CD4-positive, alpha-beta T cell (primary cell): ENCODE data around the gene ARHGAP15. TPM values are rescaled to one million over a fixed set of nuclear protein-coding genes. Genes with fewer than 3 reads are reported as not detected.

Experiments
- ATAC-seq: fragments of 200-7000 bp; cut with Tn5 transposase; one replicate; pipeline ENCODE4 v1.10.0; 2022; ENCODE audit warnings: mild to moderate bottlenecking; ENCODE audit not compliant: poor library complexity
- CTCF ChIA-PET: fragments of 350-600 bp; sonication (Branson Sonifier 250); formaldehyde crosslinking; loops from one replicate; lab custom pipeline; 2021; ENCODE audit warnings: antibody characterized with exemption, inconsistent platforms; lab: Charles Lee
- POLR2A ChIA-PET: fragments of 350-600 bp; sonication (Branson Sonifier 250); formaldehyde crosslinking; loops from one replicate; lab custom pipeline; 2021; ENCODE audit warnings: antibody characterized with exemption, inconsistent platforms; lab: Charles Lee
- DNase-seq, 14 experiments: peaks; one replicate each; pipeline ENCODE4 v3.0.0-alpha.2; 2013 to 2020; ENCODE audit warnings: mixed read lengths in 2 of 14
- H3K27ac ChIP-seq, 2 donors: one replicate each; pipeline versions ENCODE4 v1.5.1 to v1.7.0; 2013; ENCODE audit warnings: low read length in 2 of 2, low read depth in 1 of 2, mild to moderate bottlenecking in 1 of 2
- H3K27me3 ChIP-seq, 2 experiments: 1 replicate in 1 of 2; 2 replicates in 1 of 2; pipeline versions ENCODE4 v1.6.1 to v1.7.0; 2013; ENCODE audit warnings: low read length in 2 of 2, control low read depth in 1 of 2, mild to moderate bottlenecking in 1 of 2, moderate library complexity in 1 of 2; ENCODE audit not compliant: insufficient read depth in 2 of 2, control insufficient read depth in 1 of 2
- H3K36me3 ChIP-seq: one replicate; pipeline ENCODE4 v1.6.1; 2013; ENCODE audit warnings: low read length, control low read depth; ENCODE audit not compliant: insufficient read depth
- H3K4me1 ChIP-seq: one replicate; pipeline ENCODE4 v1.6.1; 2013; ENCODE audit warnings: low read length, control low read depth; ENCODE audit not compliant: insufficient read depth
- H3K4me3 ChIP-seq: one replicate; pipeline ENCODE4 v1.5.1; 2013; ENCODE audit warnings: mild to moderate bottlenecking, low read length, moderate library complexity
- H3K9me3 ChIP-seq, 2 experiments: 1 replicate in 1 of 2; 2 replicates in 1 of 2; pipeline versions ENCODE4 v1.6.1 to v1.7.0; 2013; ENCODE audit warnings: low read length in 2 of 2, mild to moderate bottlenecking in 2 of 2, control low read depth in 1 of 2, moderate library complexity in 1 of 2; ENCODE audit not compliant: control insufficient read depth in 1 of 2, insufficient read depth in 1 of 2
- H3K27ac Mint-ChIP-seq: one replicate; pipeline ENCODE4 v1.8.0; 2020; ENCODE audit warnings: mixed read lengths
- H3K27me3 Mint-ChIP-seq: one replicate; pipeline ENCODE4 v1.8.0; 2021; ENCODE audit warnings: mixed read lengths
- H3K36me3 Mint-ChIP-seq: one replicate; pipeline ENCODE4 v1.8.0; 2021; ENCODE audit warnings: low read depth, mixed read lengths
- H3K4me1 Mint-ChIP-seq: one replicate; pipeline ENCODE4 v1.8.0; 2021; ENCODE audit warnings: low read depth, mixed read lengths
- H3K4me3 Mint-ChIP-seq: one replicate; pipeline ENCODE4 v1.8.0; 2020; ENCODE audit warnings: mild to moderate bottlenecking, mixed read lengths
- H3K9me3 Mint-ChIP-seq: one replicate; pipeline ENCODE4 v1.8.0; 2020; ENCODE audit warnings: mixed read lengths
- intact Hi-C, 2 experiments: fragments of 100-400 bp; cut with DNase I in 1 of 2; cut with micrococcal nuclease in 1 of 2; formaldehyde crosslinking; loops; one replicate each; pipeline versions ENCODE4 v1.15.1 to v1.9.0; 2023 to 2025; cut with DNase I, micrococcal nuclease
- total RNA-seq, 174 experiments: library from RNA in 2 of 174; stranded (reverse) in 2 of 174; gene quantifications; one replicate each; pipeline ENCODE4 v1.2.3 and lab custom pipeline; 2021 to 2026
- TF ChIP-seq, protein P1 (sequence below): fragments of 200-600 bp; IDR thresholded peaks from one replicate; pipeline ENCODE4 v1.8.0; 2022; ENCODE audit warnings: antibody characterized with exemption, mild to moderate bottlenecking

Gene ARHGAP15
- total RNA-seq, 2 experiments from 2014 or later, result 158 to 165 TPM

DNA sequence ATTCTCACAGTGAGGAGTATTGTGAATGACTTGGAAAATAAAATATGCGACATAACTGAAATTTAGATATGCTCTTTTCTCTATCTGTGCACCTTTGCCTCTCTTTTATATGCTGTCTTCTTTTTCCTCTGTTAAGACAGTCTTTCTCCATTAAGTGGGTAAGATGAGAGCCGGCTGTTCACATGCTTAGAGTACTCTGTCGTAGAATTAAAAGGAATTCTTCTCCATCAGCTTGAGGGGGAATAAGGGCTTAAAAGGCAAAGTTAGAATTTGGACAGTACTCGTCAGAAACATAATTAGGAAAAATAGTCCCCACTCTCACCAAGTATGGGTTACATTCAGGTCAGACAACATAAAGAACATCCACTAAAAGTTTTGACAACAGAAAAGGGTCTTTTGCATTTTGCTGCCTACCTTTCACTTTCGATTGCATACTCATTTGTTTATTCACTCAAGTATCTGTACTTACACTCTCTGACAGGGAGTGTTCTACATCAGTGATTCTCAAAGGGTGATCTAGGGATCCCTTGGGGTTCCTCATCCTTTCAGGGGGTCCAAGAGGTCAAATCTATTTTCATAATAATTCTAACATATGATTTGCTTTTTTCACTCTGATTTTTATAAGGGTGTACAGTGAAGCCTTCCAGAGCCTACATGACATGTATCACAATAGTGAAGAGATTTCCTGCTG is 48.0 kb downstream of the ARHGAP15 start:
- peak overlapping the region; percentile 19 to 70 for H3K27ac ChIP-seq
- H3K4me1 Mint-ChIP-seq, result peaks cover 74% of the 10 kb centered on the region
- H3K27me3 Mint-ChIP-seq, result no peaks in the 10 kb centered on the region
- ATAC-seq (peak; percentile 61), DNase-seq (peak in 3 of 14 experiments; percentile 31 to 57 (median 43))
- no peaks in the 10 kb centered on the region for H3K9me3 Mint-ChIP-seq
- TF ChIP-seq, protein P1, sequence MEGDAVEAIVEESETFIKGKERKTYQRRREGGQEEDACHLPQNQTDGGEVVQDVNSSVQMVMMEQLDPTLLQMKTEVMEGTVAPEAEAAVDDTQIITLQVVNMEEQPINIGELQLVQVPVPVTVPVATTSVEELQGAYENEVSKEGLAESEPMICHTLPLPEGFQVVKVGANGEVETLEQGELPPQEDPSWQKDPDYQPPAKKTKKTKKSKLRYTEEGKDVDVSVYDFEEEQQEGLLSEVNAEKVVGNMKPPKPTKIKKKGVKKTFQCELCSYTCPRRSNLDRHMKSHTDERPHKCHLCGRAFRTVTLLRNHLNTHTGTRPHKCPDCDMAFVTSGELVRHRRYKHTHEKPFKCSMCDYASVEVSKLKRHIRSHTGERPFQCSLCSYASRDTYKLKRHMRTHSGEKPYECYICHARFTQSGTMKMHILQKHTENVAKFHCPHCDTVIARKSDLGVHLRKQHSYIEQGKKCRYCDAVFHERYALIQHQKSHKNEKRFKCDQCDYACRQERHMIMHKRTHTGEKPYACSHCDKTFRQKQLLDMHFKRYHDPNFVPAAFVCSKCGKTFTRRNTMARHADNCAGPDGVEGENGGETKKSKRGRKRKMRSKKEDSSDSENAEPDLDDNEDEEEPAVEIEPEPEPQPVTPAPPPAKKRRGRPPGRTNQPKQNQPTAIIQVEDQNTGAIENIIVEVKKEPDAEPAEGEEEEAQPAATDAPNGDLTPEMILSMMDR, result no peak
- intact Hi-C loops, result no loop called here
- H3K4me3 Mint-ChIP-seq, result peak overlapping the region; percentile 87
- ChIA-PET POLR2A (interaction anchor here (0.7 to 2.0 kb wide), 5 partner anchors 19 to 124 kb away, joined by 3 to 8 read pairs (median 4); partner anchors contain the start of gene ARHGAP15), CTCF (interaction anchor here (0.9 kb wide), 1 partner anchor 14 kb away, joined by 3 read pairs; no protein-coding TSS in a partner anchor)
- peaks cover 6 to 7% of the 10 kb centered on the region in 2 experiments for H3K9me3 ChIP-seq
- H3K4me1 ChIP-seq, result peaks cover 17% of the 10 kb centered on the region
- peak overlapping the region; percentile 93 for H3K27ac Mint-ChIP-seq
- H3K4me3 ChIP-seq, result peak overlapping the region; percentile 38
- H3K27me3 ChIP-seq, result no peaks in the 10 kb centered on the region
- H3K36me3 ChIP-seq, result peaks cover 7% of the 10 kb centered on the region
- H3K36me3 Mint-ChIP-seq, result peaks cover 69% of the 10 kb centered on the region

DNA sequence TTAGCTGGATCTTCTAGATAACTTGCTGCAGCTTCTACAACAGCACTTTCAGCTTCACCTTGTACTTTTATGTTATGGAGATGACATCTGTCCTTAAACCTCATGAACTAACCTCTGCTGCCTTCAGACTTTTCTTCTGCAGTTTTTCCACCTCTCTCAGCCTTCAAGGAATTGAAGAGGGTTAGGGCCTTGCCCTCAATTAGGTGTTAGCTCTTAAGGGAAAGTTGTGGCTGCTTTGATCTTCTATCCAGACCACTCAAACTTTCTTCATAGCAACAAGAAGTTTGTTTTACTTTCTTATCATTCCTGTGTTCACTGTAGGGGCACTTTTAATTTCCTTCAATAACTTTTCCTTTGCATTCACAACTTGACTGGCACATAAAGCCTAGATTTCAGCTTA is 52.3 kb downstream of the ARHGAP15 start:
- peaks cover 82% of the 10 kb centered on the region for H3K36me3 Mint-ChIP-seq
- peaks cover 20% of the 10 kb centered on the region for H3K4me1 ChIP-seq
- H3K4me1 Mint-ChIP-seq, result peaks cover 77% of the 10 kb centered on the region
- DNase-seq (peak in 1 of 14 experiments; percentile 46), ATAC-seq (no peak)
- peaks cover 6 to 7% of the 10 kb centered on the region in 2 experiments for H3K9me3 ChIP-seq
- POLR2A ChIA-PET, result interaction anchor here (1.1 to 1.5 kb wide), 4 partner anchors 10 to 25 kb away, joined by 3 read pairs; no protein-coding TSS in a partner anchor
- H3K27me3 ChIP-seq, result no peaks in the 10 kb centered on the region
- no peak overlapping the region for H3K27ac Mint-ChIP-seq
- no peaks in the 10 kb centered on the region for H3K27me3 Mint-ChIP-seq
- no peaks in the 10 kb centered on the region for H3K9me3 Mint-ChIP-seq
- no peak overlapping the region for H3K27ac ChIP-seq
- CTCF ChIA-PET, result interaction anchor here (0.6 to 0.7 kb wide), 2 partner anchors 19 to 71 kb away, joined by 3 to 4 read pairs; no protein-coding TSS in a partner anchor
- H3K4me3 Mint-ChIP-seq, result peak overlapping the region; percentile 39
- no peak overlapping the region for H3K4me3 ChIP-seq
- intact Hi-C loops, result no loop called here
- H3K36me3 ChIP-seq, result peaks cover 2% of the 10 kb centered on the region
- TF ChIP-seq, protein P1, result no peak

- Histone ChIP-seq H3K27me3 (no peaks in the 10 kb centered on the region), H3K27ac (no peak overlapping the region), H3K9me3 (peaks cover 6 to 7% of the 10 kb centered on the region in 2 experiments), H3K36me3 (peaks cover 2% of the 10 kb centered on the region), H3K4me1 (peaks cover 16% of the 10 kb centered on the region), H3K4me3 (no peak overlapping the region)
- Mint-ChIP-seq H3K9me3 (no peaks in the 10 kb centered on the region), H3K27ac (no peak overlapping the region), H3K27me3 (no peaks in the 10 kb centered on the region), H3K36me3 (peaks cover 82% of the 10 kb centered on the region), H3K4me3 (no peak overlapping the region), H3K4me1 (peaks cover 75% of the 10 kb centered on the region)
- TF ChIP-seq, protein P1, result no peak
- ATAC-seq (no peak), DNase-seq (no peak)
- ChIA-PET CTCF (no interaction called here), POLR2A (no interaction called here)
- intact Hi-C loops, result no loop called here
Observed at GRCh38 chr2:143182649-143183048, 53.4 kb downstream of the ARHGAP15 start.
